GM23248 (cell line): Measurements from ENCODE around the gene HTT.

ENCODE experiments used
- EZH2 ChIP-seq: fragments of 200-600 bp; sonication (generic); IDR thresholded peaks from 2 replicates; pipeline ENCODE4 v1.6.1; 2018; ENCODE audit warnings: antibody characterized with exemption, mild to moderate bottlenecking; ENCODE audit not compliant: insufficient read depth, poor library complexity, severe bottlenecking
- EZH2phosphoT487 ChIP-seq: fragments of 200-600 bp; sonication (generic); IDR thresholded peaks from 2 replicates; pipeline ENCODE4 v1.6.1; 2018; ENCODE audit warnings: antibody characterized with exemption, moderate library complexity, mild to moderate bottlenecking, low read depth; ENCODE audit not compliant: insufficient read depth

DNA sequence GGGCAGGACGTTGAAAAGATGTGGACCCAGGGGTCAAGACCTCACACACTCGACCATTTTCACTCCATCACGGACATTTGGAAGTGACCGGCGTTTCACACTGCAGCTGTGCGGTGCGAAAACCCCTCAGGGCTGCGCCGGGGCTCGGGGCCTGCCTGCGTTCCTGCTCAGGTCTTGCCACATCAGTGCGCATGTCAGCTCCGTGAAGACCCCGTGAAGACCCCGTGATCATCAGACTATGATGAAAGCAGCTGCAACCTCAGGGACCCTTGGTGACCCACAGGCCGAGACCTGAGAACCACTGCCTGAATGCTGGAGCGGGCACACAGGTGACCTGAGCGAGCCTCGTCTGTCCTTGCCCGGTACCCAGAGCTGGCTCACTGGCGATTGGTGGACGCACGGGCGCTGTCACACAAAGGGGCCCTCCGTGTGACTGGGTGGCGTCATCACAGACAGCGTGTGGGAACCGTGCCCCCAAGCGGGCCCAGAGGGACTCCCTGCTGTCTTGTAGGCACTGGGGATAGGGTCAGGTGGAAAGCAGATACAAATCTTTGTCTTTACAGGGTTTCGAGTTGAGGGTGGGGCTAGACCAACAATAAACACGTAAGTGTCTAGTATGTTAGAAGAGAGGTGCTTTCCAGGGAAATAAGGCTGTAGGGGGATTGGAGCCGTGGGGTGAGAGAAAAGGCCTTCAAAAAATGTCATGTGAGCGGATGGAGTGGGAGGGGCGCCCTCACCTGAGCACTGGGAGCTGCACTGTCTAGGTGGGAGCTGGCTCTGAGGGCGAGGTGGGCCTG, 187.1 kb downstream of the HTT start:
- TF ChIP-seq EZH2: no peak
- no peak for TF ChIP-seq EZH2phosphoT487
